ENCODE data around the gene ADAMTS3.

DNA sequence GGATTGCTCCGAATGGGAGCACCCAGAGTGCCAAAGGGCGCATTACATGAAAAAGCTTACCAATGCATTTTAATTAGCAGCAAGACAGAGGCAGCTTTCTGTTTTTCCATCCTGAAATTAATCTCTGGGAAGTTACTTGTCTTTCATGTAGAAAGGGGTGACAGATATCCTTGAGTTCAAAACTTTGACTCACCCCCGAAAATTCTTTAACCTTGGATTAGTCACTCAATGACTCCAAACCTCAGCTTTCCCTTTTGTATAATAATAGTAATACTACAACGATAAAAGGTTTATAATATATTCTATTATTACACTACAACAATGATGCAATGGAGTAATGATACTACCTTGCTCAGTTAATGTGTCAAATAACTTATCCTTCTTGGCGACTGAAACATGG lies 126.3 kb downstream of the ADAMTS3 start:
- TF ChIP-seq, protein P1, sequence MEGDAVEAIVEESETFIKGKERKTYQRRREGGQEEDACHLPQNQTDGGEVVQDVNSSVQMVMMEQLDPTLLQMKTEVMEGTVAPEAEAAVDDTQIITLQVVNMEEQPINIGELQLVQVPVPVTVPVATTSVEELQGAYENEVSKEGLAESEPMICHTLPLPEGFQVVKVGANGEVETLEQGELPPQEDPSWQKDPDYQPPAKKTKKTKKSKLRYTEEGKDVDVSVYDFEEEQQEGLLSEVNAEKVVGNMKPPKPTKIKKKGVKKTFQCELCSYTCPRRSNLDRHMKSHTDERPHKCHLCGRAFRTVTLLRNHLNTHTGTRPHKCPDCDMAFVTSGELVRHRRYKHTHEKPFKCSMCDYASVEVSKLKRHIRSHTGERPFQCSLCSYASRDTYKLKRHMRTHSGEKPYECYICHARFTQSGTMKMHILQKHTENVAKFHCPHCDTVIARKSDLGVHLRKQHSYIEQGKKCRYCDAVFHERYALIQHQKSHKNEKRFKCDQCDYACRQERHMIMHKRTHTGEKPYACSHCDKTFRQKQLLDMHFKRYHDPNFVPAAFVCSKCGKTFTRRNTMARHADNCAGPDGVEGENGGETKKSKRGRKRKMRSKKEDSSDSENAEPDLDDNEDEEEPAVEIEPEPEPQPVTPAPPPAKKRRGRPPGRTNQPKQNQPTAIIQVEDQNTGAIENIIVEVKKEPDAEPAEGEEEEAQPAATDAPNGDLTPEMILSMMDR (IDR thresholded peaks at IDR 0.05) = no peak
- TF ChIP-seq POLR2A (IDR thresholded peaks at IDR 0.05) = no peak
